ENCODE measurements around the gene FYB2. TPM values are rescaled to one million over a fixed set of nuclear protein-coding genes. Genes with fewer than 3 reads are reported as not detected.

FYB2 gene
- total RNA-seq, 2 donors from 2014 or later: 0.39 to 0.70 TPM

GRCh38 chr1:56808410-56808809, 10.8 kb downstream of the FYB2 start:
- DNase-seq (ENCODE audit: low spot score): no peak
- no peaks in the 10 kb centered on the region for H3K9me3 ChIP-seq
- peaks cover 0 to 7% of the 10 kb centered on the region in 2 donors for H3K4me1 ChIP-seq
- H3K27me3 ChIP-seq: no peaks in the 10 kb centered on the region
- H3K4me3 ChIP-seq: no peak overlapping the region
- H3K27ac ChIP-seq: no peak overlapping the region
- H3K36me3 ChIP-seq: no peaks in the 10 kb centered on the region
- TF ChIP-seq, protein P1, sequence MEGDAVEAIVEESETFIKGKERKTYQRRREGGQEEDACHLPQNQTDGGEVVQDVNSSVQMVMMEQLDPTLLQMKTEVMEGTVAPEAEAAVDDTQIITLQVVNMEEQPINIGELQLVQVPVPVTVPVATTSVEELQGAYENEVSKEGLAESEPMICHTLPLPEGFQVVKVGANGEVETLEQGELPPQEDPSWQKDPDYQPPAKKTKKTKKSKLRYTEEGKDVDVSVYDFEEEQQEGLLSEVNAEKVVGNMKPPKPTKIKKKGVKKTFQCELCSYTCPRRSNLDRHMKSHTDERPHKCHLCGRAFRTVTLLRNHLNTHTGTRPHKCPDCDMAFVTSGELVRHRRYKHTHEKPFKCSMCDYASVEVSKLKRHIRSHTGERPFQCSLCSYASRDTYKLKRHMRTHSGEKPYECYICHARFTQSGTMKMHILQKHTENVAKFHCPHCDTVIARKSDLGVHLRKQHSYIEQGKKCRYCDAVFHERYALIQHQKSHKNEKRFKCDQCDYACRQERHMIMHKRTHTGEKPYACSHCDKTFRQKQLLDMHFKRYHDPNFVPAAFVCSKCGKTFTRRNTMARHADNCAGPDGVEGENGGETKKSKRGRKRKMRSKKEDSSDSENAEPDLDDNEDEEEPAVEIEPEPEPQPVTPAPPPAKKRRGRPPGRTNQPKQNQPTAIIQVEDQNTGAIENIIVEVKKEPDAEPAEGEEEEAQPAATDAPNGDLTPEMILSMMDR (IDR thresholded peaks at IDR 0.05): no peak

DNA sequence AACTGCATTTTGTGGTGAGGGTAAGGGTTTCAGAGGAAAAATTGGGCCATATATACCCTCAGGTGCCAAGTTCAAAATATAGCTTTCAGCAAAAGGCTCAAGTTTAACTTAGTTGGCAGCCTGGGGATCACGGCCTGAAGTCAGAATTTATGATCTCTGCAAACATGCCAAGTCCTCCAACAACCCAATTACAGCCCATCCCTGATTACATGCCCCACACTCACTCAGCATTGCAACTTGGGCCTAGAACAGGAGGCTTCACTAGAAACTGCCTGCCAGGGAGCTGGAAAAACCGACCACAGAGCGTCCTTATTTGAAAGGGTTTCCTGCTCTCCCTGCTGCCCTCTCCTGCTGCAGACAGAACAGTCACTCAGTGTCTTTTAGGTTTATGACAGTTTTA, 12.4 kb downstream of the FYB2 start:
- DNase-seq (ENCODE audit: low spot score): no peak
- H3K9me3 ChIP-seq: no peaks in the 10 kb centered on the region
- no peaks in the 10 kb centered on the region for H3K27me3 ChIP-seq
- H3K27ac ChIP-seq: peak overlapping the region in 1 of 2 donors; percentile 32
- peaks cover 0 to 7% of the 10 kb centered on the region in 2 donors for H3K4me1 ChIP-seq
- H3K36me3 ChIP-seq: no peaks in the 10 kb centered on the region
- TF ChIP-seq, protein P1 (IDR thresholded peaks at IDR 0.05): peak in 1 of 2 donors; percentile 28
- no peak overlapping the region for H3K4me3 ChIP-seq

- H3K4me1 ChIP-seq: peaks cover 0 to 12% of the 10 kb centered on the region in 2 donors
- no peak overlapping the region for H3K27ac ChIP-seq
- no peak for DNase-seq (ENCODE audit: low spot score)
- no peaks in the 10 kb centered on the region for H3K27me3 ChIP-seq
- H3K9me3 ChIP-seq: no peaks in the 10 kb centered on the region
- H3K4me3 ChIP-seq: no peak overlapping the region
- no peaks in the 10 kb centered on the region for H3K36me3 ChIP-seq
- TF ChIP-seq, protein P1 (IDR thresholded peaks at IDR 0.05): peak in 1 of 2 donors; percentile 44
Observed at GRCh38 chr1:56803561-56804156, 15.5 kb downstream of the FYB2 start.

DNA sequence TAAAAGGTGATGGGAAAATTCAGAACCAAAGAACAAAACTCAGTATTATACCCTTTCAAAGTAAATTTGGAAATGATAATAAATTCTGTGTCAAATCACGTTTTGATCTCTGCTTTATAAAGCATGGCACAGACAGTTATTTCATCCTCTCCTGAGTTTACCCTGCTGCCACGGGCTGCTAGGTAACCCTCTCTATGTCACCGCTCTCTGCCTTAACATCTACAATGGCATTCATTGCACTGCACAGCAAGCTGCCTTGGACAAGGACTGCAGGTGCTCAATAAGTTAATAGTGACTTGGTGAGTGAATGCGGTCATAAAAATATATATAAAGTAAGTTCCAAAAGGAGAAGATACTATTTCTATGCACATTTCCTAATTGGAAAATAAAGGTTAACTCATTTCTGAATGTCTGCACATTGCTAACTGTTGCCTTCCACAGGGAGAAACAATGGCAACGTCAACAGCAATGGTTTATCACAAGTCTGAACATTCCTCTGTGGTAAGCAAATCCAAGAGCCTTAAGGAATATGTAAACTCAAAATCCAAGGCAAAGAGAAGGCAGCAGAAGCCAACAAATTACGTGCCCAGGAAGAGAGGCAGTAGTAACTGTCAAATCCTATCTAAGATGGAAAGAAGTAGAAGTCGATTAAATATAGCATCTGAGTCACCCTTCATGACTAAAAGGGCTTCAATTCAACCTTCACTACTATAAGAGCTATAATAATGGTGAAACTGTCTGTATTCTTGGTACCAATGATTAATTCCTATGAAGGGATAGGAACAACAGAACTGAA, 19.4 kb downstream of the FYB2 start:
- H3K9me3 ChIP-seq: no peaks in the 10 kb centered on the region
- H3K4me3 ChIP-seq: no peak overlapping the region
- H3K27me3 ChIP-seq: no peaks in the 10 kb centered on the region
- TF ChIP-seq, protein P1 (IDR thresholded peaks at IDR 0.05): no peak
- H3K4me1 ChIP-seq: peaks cover 0 to 18% of the 10 kb centered on the region in 2 donors
- no peak for DNase-seq (ENCODE audit: low spot score)
- peak overlapping the region; percentile 46 to 89 for H3K27ac ChIP-seq
- H3K36me3 ChIP-seq: no peaks in the 10 kb centered on the region

DNA sequence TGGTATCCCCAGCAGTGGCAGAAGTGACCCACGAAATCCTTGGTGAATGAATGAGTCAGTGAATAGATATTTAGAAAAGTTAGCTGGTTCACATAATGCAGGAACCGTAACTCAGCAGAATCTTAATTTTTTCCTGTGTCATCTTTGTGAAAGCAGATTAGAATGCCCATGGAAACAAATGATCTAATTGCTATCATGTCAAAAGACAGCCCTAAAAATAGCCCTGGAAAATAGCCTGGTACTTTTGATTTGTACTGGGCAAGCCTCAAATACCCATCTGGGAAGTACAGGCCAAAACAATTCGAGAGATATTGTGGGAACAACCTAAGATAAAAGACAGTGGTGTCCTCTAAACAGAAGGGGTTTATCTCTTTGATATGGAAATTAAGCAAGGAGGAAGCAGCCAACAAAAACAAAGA, 21.1 kb downstream of the FYB2 start:
- TF ChIP-seq, protein P1 (IDR thresholded peaks at IDR 0.05): no peak
- H3K27ac ChIP-seq: peak overlapping the region; percentile 63 to 89
- H3K9me3 ChIP-seq: no peaks in the 10 kb centered on the region
- H3K4me1 ChIP-seq: peaks cover 0 to 18% of the 10 kb centered on the region in 2 donors
- H3K36me3 ChIP-seq: no peaks in the 10 kb centered on the region
- no peak for DNase-seq (ENCODE audit: low spot score)
- H3K4me3 ChIP-seq: no peak overlapping the region
- no peaks in the 10 kb centered on the region for H3K27me3 ChIP-seq
